HCT116 (cell line): ENCODE results near the gene C5orf58. TPM values are rescaled to one million over a fixed set of nuclear protein-coding genes. Genes with fewer than 3 reads are reported as not detected.

ENCODE experiments used
- ATAC-seq: fragments of 200-7000 bp; cut with Tn5 transposase; 2 replicates; pipeline ENCODE4 v1.9.1; 2020; ENCODE audit warnings: mild to moderate bottlenecking, moderate library complexity
- BruUV-seq: library from RNA; stranded (reverse); fragments of 400-500 nt; replicated peaks from 2 replicates; lab custom pipeline; 2021; lab: Mats Ljungman, UMichigan
- CTCF ChIA-PET: fragments of 300-600 bp; sonication (Branson Sonifier 250); formaldehyde crosslinking; loops from one replicate; lab custom pipeline; 2021; ENCODE audit warnings: antibody characterized with exemption; lab: Charles Lee
- POLR2A ChIA-PET: fragments of 300-600, 350-600 bp; sonication (Branson Sonifier 250); formaldehyde crosslinking; loops from one replicate; lab custom pipeline; 2021; ENCODE audit warnings: antibody characterized with exemption; lab: Charles Lee
- RAD21 ChIA-PET, 2 experiments: fragments of 300-600 bp; sonication (Branson Sonifier 250); formaldehyde crosslinking; loops; one replicate each; lab custom pipeline; 2023; ENCODE audit warnings: low total read pairs in 2 of 2; ENCODE audit not compliant: uncharacterized antibody in 2 of 2, unreplicated experiment in 2 of 2, low non-redundant PET in 1 of 2; lab: Charles Lee
- DNase-seq: peaks from one replicate; pipeline ENCODE4 v3.0.0-alpha.2; 2010; ENCODE audit warnings: low read depth, low spot score
- H2AFZ ChIP-seq: fragments of 200-600 bp; shearing (Covaris generic), sonication (generic); 2 replicates; pipeline ENCODE4 v1.6.1; 2017; ENCODE audit warnings: low read depth, mixed run types, mixed read lengths, antibody characterized with exemption, low read length; ENCODE audit not compliant: poor library complexity, severe bottlenecking
- H3K27ac ChIP-seq: 2 replicates; pipeline ENCODE4 v1.5.1; 2012; ENCODE audit warnings: low read depth, low read length
- H3K27me3 ChIP-seq: fragments of 200-600 bp; sonication (generic); 2 replicates; pipeline ENCODE4 v1.6.1; 2016; ENCODE audit warnings: mixed run types, low read length, mixed read lengths; ENCODE audit not compliant: insufficient read depth
- H3K36me3 ChIP-seq, 2 experiments: fragments of 200-500 bp in 1 of 2; fragments of 200-600 bp in 1 of 2; sonication (Bioruptor generic) in 1 of 2; sonication (generic) in 1 of 2; 2 replicates each; pipeline versions ENCODE4 v1.5.1 to v1.6.1; 2014 to 2016; ENCODE audit warnings: low read length in 2 of 2, inconsistent platforms in 1 of 2, mixed read lengths in 1 of 2, mixed run types in 1 of 2; ENCODE audit not compliant: insufficient read depth in 2 of 2, control insufficient read depth in 1 of 2
- H3K4me1 ChIP-seq, 2 experiments: fragments of 200-600 bp in 1 of 2; sonication (generic) in 1 of 2; 2 replicates each; pipeline versions ENCODE4 v1.5.1 to v1.6.1; 2012 to 2017; ENCODE audit warnings: low read length in 2 of 2, inconsistent platforms in 1 of 2, mild to moderate bottlenecking in 1 of 2, mixed read lengths in 1 of 2, mixed run types in 1 of 2, moderate library complexity in 1 of 2; ENCODE audit not compliant: insufficient read depth in 2 of 2, control insufficient read depth in 1 of 2
- H3K4me2 ChIP-seq: fragments of 200-600 bp; sonication (generic); 2 replicates; pipeline ENCODE4 v1.6.1; 2017; ENCODE audit warnings: mixed run types, low read length, mixed read lengths
- H3K4me3 ChIP-seq, 2 experiments: fragments of 200-600 bp in 1 of 2; sonication (generic) in 1 of 2; replicated peaks in 1 of 2; 2 replicates each; pipeline ENCODE4 v1.5.1; 2011 to 2016; ENCODE audit warnings: low read length in 2 of 2, control low read depth in 1 of 2, low read depth in 1 of 2, mild to moderate bottlenecking in 1 of 2, mixed read lengths in 1 of 2, mixed run types in 1 of 2
- H3K79me2 ChIP-seq: fragments of 200-600 bp; sonication (generic); 2 replicates; pipeline ENCODE4 v1.6.1; 2017; ENCODE audit warnings: mild to moderate bottlenecking, mixed run types, low read length, moderate library complexity, mixed read lengths; ENCODE audit not compliant: insufficient read depth
- H3K9ac ChIP-seq: fragments of 200-600 bp; sonication (generic); 2 replicates; pipeline ENCODE4 v1.6.1; 2016; ENCODE audit warnings: low read length, mixed read lengths
- H3K9me2 ChIP-seq: fragments of 200-600 bp; sonication (generic), shearing (Covaris generic); 2 replicates; pipeline ENCODE4 v1.6.1; 2017; ENCODE audit warnings: mixed run types, mild to moderate bottlenecking, moderate library complexity; ENCODE audit not compliant: insufficient read depth
- H3K9me3 ChIP-seq, 2 experiments: fragments of 200-500 bp in 1 of 2; fragments of 200-600 bp in 1 of 2; sonication (Bioruptor generic) in 1 of 2; sonication (generic) in 1 of 2; 2 replicates each; pipeline ENCODE4 v1.6.1; 2014 to 2017; ENCODE audit warnings: low read length in 2 of 2, mixed read lengths in 2 of 2, inconsistent platforms in 1 of 2, low read depth in 1 of 2, mild to moderate bottlenecking in 1 of 2, mixed run types in 1 of 2, moderate library complexity in 1 of 2; ENCODE audit not compliant: control insufficient read depth in 1 of 2, insufficient read depth in 1 of 2
- H4K20me1 ChIP-seq: fragments of 200-600 bp; sonication (generic), shearing (Covaris generic); 2 replicates; pipeline ENCODE4 v1.6.1; 2017; ENCODE audit warnings: mixed run types, mild to moderate bottlenecking, moderate library complexity; ENCODE audit not compliant: insufficient read depth
- ATF3 ChIP-seq: IDR thresholded peaks from 2 replicates; pipeline ENCODE4 v1.6.1; 2012
- CBX3 ChIP-seq: IDR thresholded peaks from 2 replicates; pipeline ENCODE4 v1.6.1; 2012; ENCODE audit warnings: low read depth
- CTCF ChIP-seq, 3 experiments: fragments of 200-600 bp in 1 of 3; sonication (generic) in 1 of 3; IDR thresholded peaks in 2 of 3; conservative IDR thresholded peaks in 1 of 3; 2 replicates each; pipeline ENCODE4 v1.5.1; 2012 to 2017; ENCODE audit warnings: low read depth in 2 of 3, low read length in 2 of 3, antibody characterized with exemption in 1 of 3, borderline replicate concordance in 1 of 3, control low read depth in 1 of 3, mild to moderate bottlenecking in 1 of 3, mixed read lengths in 1 of 3, mixed run types in 1 of 3, moderate library complexity in 1 of 3; ENCODE audit not compliant: insufficient read depth in 1 of 3
- EZH2 ChIP-seq: fragments of 200-600 bp; sonication (generic); IDR thresholded peaks from 2 replicates; pipeline ENCODE4 v1.6.1; 2017; ENCODE audit warnings: antibody characterized with exemption, mixed run types
- FOSL1 ChIP-seq: IDR thresholded peaks from 2 replicates; pipeline ENCODE4 v1.6.1; 2012; ENCODE audit warnings: low read depth
- JUND ChIP-seq: IDR thresholded peaks from 2 replicates; pipeline ENCODE4 v1.6.1; 2012
- MAX ChIP-seq: IDR thresholded peaks from 2 replicates; pipeline ENCODE4 v1.6.1; 2012
- POLR2AphosphoS5 ChIP-seq: IDR thresholded peaks from 2 replicates; pipeline ENCODE4 v1.6.1; 2011; ENCODE audit warnings: mild to moderate bottlenecking, low read depth, low read length, moderate library complexity
- REST ChIP-seq: IDR thresholded peaks from 2 replicates; pipeline ENCODE4 v1.6.1; 2012; ENCODE audit warnings: low read depth
- TCF7L2 ChIP-seq: IDR thresholded peaks from 2 replicates; pipeline ENCODE4 v1.7.0; 2011; ENCODE audit warnings: borderline replicate concordance, inconsistent platforms; ENCODE audit not compliant: insufficient read depth, insufficient read length; ENCODE audit errors: extremely low read depth
- YY1 ChIP-seq: IDR thresholded peaks from 2 replicates; pipeline ENCODE4 v1.6.1; 2011; ENCODE audit warnings: low read length, low read depth, moderate library complexity, mild to moderate bottlenecking; ENCODE audit not compliant: insufficient replicate concordance; ENCODE audit errors: extremely low read depth
- ZBTB33 ChIP-seq: IDR thresholded peaks from 2 replicates; pipeline ENCODE4 v1.6.1; 2011; ENCODE audit warnings: mild to moderate bottlenecking, low read length, moderate library complexity; ENCODE audit not compliant: insufficient replicate concordance; ENCODE audit errors: extremely low read depth
- ZNF274 ChIP-seq: fragments of 200-500 bp; sonication (Bioruptor generic); IDR thresholded peaks from 2 replicates; pipeline ENCODE4 v1.6.1; 2014; ENCODE audit warnings: mild to moderate bottlenecking, low read depth, low read length, inconsistent platforms
- intact Hi-C: fragments of 100-400 bp; cut with micrococcal nuclease; formaldehyde crosslinking; loops from 2 replicates; pipeline ENCODE4 v1.10.0; 2022
- total RNA-seq: library from RNA; stranded (reverse); gene quantifications from one replicate; pipeline ENCODE4 v1.2.1, GENCODE V29; 2021; ENCODE audit not compliant: unreplicated experiment

C5orf58 gene
- total RNA-seq, 1 experiment from 2014 or later, result not detected

- Histone ChIP-seq H3K36me3 (no peaks in the 10 kb centered on the region), H3K27me3 (peaks cover 9% of the 10 kb centered on the region), H3K9me3 (no peaks in the 10 kb centered on the region), H3K4me3 (no peak overlapping the region), H3K79me2 (no peaks in the 10 kb centered on the region), H3K9me2 (no peaks in the 10 kb centered on the region), H3K4me1 (no peaks in the 10 kb centered on the region), H3K9ac (no peak overlapping the region), H3K4me2 (no peak overlapping the region), H3K27ac (no peak overlapping the region), H2AFZ (no peak overlapping the region), H4K20me1 (no peaks in the 10 kb centered on the region)
- no TSS peak for BruUV-seq
- no peak for DNase-seq
- ChIA-PET RAD21 (interaction anchor here (1.2 kb wide), 2 partner anchors 84 to 85 kb away, joined by 5 to 7 read pairs; no protein-coding TSS in a partner anchor), POLR2A (no interaction called here), CTCF (interaction anchor here (1.0 to 1.5 kb wide), 9 partner anchors 10 to 84 kb away, joined by 3 to 23 read pairs (median 4); no protein-coding TSS in a partner anchor)
- intact Hi-C loops, result loop anchor here (1.0 to 10.0 kb wide), 2 partner anchors 84 to 480 kb away; no protein-coding TSS in a partner anchor
- ATAC-seq, result no peak
- no peak for TF ChIP-seq CBX3
- no peak for TF ChIP-seq ZBTB33
- no peak for TF ChIP-seq POLR2AphosphoS5
- TF ChIP-seq CTCF (IDR thresholded peaks at IDR 0.05 in 2 of 3, conservative IDR thresholded peaks at IDR 0.05 in 1 of 3; ENCODE audit: borderline replicate concordance in 1 of 3, insufficient read depth in 1 of 3, low read depth in 2 of 3, low read length in 2 of 3), result no peak
- no peak for TF ChIP-seq MAX
- TF ChIP-seq YY1, result no peak
- TF ChIP-seq REST, result no peak
- TF ChIP-seq EZH2, result no peak
- no peak for TF ChIP-seq ATF3
- no peak for TF ChIP-seq TCF7L2
- no peak for TF ChIP-seq FOSL1
- no peak for TF ChIP-seq JUND
- TF ChIP-seq ZNF274, result no peak
Observed at GRCh38 chr5:170184737-170185136, 48.0 kb upstream of the C5orf58 start.
